Peyer's patch (tissue), 4 donors: ENCODE results near the gene METTL1. TPM values are rescaled to one million over a fixed set of nuclear protein-coding genes. Genes with fewer than 3 reads are reported as not detected.

Experiments used
- DNase-seq, 3 donors: peaks; one replicate each; pipeline ENCODE4 v3.0.0-alpha.2; 2017 to 2019
- H3K27ac ChIP-seq, 4 donors: fragments of 200-600 bp; sonication (generic); one replicate each; pipeline ENCODE4 v1.5.1; 2016 to 2019
- H3K27me3 ChIP-seq, 2 donors: fragments of 200-600 bp; sonication (generic); one replicate each; pipeline ENCODE4 v1.5.1; 2019
- H3K36me3 ChIP-seq, 3 donors: fragments of 200-600 bp; sonication (generic); one replicate each; pipeline ENCODE4 v1.5.1; 2016 to 2019
- H3K4me1 ChIP-seq, 4 donors: fragments of 200-600 bp; sonication (generic); one replicate each; pipeline ENCODE4 v1.5.1; 2016 to 2019
- H3K4me3 ChIP-seq, 4 donors: fragments of 200-600 bp; sonication (generic); 1 replicate in 3 of 4; 2 replicates in 1 of 4; pipeline ENCODE4 v1.5.1; 2016 to 2019; ENCODE audit warnings: mild to moderate bottlenecking in 1 of 4
- H3K9me3 ChIP-seq, 4 donors: fragments of 200-600 bp; sonication (generic); one replicate each; pipeline ENCODE4 v1.5.1; 2016 to 2019; ENCODE audit warnings: mild to moderate bottlenecking in 1 of 4
- POLR2A ChIP-seq, 2 donors: fragments of 450-650 bp; IDR thresholded peaks; one replicate each; pipeline ENCODE4 v1.5.1; 2017; ENCODE audit warnings: antibody characterized with exemption in 2 of 2, mild to moderate bottlenecking in 2 of 2, moderate library complexity in 2 of 2
- total RNA-seq, 4 donors: library from RNA; depleted of rRNA; stranded (reverse); fragments of >200 nt; gene quantifications; one replicate each; pipeline ENCODE4 v1.1.0, GENCODE V29; 2016
- TF ChIP-seq, protein P1 (sequence below), 6 experiments: fragments of 450-650 bp in 4 of 6; fragments of 200-600 bp in 2 of 6; sonication (generic) in 1 of 6; IDR thresholded peaks; one replicate each; pipeline ENCODE4 v1.5.1; 2017 to 2019; ENCODE audit warnings: antibody characterized with exemption in 6 of 6, mild to moderate bottlenecking in 3 of 6, moderate library complexity in 1 of 6

Gene METTL1
- total RNA-seq, 4 donors from 2014 or later: 1.2 to 26.4 (median 8.0) TPM

DNA sequence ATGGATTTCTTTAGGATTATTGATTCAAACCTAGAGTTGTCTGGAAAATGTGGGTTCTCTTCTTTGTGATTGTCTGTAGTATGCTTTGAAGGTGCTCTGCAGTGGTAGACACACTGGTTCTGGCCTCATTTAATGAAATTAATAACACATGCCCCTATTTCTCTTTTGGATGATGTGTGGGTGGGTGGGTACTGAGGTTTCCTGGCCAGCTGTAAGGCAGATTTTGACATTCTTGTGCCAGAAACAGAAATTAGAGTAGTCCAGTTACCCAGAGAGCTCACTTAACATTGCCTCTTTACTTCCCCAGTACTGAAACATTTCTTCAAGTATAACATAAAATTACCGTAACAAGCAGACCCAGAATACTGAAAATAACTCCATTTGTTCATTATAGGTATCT is 25.1 kb upstream of the METTL1 start:
- no peak for DNase-seq
- Histone ChIP-seq H3K4me1 (no peaks in the 10 kb centered on the region), H3K27me3 (no peaks in the 10 kb centered on the region), H3K36me3 (peaks cover 0 to 87% (median 0%) of the 10 kb centered on the region in 3 donors), H3K9me3 (no peaks in the 10 kb centered on the region), H3K27ac (no peak overlapping the region), H3K4me3 (no peak overlapping the region)
- TF ChIP-seq POLR2A (IDR thresholded peaks at IDR 0.05): no peak
- TF ChIP-seq, protein P1, sequence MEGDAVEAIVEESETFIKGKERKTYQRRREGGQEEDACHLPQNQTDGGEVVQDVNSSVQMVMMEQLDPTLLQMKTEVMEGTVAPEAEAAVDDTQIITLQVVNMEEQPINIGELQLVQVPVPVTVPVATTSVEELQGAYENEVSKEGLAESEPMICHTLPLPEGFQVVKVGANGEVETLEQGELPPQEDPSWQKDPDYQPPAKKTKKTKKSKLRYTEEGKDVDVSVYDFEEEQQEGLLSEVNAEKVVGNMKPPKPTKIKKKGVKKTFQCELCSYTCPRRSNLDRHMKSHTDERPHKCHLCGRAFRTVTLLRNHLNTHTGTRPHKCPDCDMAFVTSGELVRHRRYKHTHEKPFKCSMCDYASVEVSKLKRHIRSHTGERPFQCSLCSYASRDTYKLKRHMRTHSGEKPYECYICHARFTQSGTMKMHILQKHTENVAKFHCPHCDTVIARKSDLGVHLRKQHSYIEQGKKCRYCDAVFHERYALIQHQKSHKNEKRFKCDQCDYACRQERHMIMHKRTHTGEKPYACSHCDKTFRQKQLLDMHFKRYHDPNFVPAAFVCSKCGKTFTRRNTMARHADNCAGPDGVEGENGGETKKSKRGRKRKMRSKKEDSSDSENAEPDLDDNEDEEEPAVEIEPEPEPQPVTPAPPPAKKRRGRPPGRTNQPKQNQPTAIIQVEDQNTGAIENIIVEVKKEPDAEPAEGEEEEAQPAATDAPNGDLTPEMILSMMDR (IDR thresholded peaks at IDR 0.05): no peak

GRCh38 chr12:57795354-57795753 is 23.4 kb upstream of the METTL1 start:
- Histone ChIP-seq H3K9me3 (no peaks in the 10 kb centered on the region), H3K27me3 (no peaks in the 10 kb centered on the region), H3K27ac (no peak overlapping the region), H3K4me1 (no peaks in the 10 kb centered on the region), H3K4me3 (no peak overlapping the region), H3K36me3 (peaks cover 0 to 84% (median 0%) of the 10 kb centered on the region in 3 donors)
- DNase-seq: no peak
- TF ChIP-seq, protein P1 (IDR thresholded peaks at IDR 0.05): no peak
- TF ChIP-seq POLR2A (IDR thresholded peaks at IDR 0.05): no peak

DNA sequence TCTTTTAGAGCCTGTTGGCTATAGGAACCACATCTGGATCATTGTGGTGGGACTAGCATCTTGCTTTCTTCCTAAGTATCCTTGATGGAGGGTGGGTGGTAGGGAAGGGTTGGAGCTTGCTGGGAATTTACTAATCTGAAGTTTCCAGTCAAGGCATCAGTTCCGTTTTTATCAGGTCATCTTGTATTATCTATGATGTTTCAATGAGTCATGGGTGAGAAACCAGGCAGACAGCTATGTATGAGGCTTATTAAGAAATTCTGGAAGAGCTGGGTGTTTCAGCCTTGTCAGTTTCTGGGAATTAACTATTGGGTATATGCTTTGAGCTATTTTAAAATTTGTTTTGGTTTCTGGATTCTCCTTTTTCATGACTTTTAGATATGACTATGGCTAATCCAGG is 22.0 kb upstream of the METTL1 start:
- H3K27ac ChIP-seq: no peak overlapping the region
- H3K36me3 ChIP-seq: peaks cover 0 to 84% (median 0%) of the 10 kb centered on the region in 3 donors
- DNase-seq: no peak
- H3K4me1 ChIP-seq: no peaks in the 10 kb centered on the region
- no peaks in the 10 kb centered on the region for H3K27me3 ChIP-seq
- no peak for TF ChIP-seq POLR2A (IDR thresholded peaks at IDR 0.05)
- TF ChIP-seq, protein P1 (IDR thresholded peaks at IDR 0.05): no peak
- no peak overlapping the region for H3K4me3 ChIP-seq
- no peaks in the 10 kb centered on the region for H3K9me3 ChIP-seq

- H3K9me3 ChIP-seq: no peaks in the 10 kb centered on the region
- peaks cover 0 to 36% (median 0%) of the 10 kb centered on the region in 3 donors for H3K36me3 ChIP-seq
- peak overlapping the region in 1 of 4 donors; percentile 98 for H3K4me3 ChIP-seq
- DNase-seq: no peak
- no peak overlapping the region for H3K27ac ChIP-seq
- TF ChIP-seq, protein P1 (IDR thresholded peaks at IDR 0.05): no peak
- no peak for TF ChIP-seq POLR2A (IDR thresholded peaks at IDR 0.05)
- H3K27me3 ChIP-seq: no peaks in the 10 kb centered on the region
- peaks cover 0 to 12% (median 8%) of the 10 kb centered on the region in 4 donors for H3K4me1 ChIP-seq
Observed at GRCh38 chr12:57783861-57784260, 12.0 kb upstream of the METTL1 start.

GRCh38 chr12:57783466-57783801 is 11.5 kb upstream of the METTL1 start:
- Histone ChIP-seq H3K4me3 (peak overlapping the region; percentile 57 to 98 (median 88)), H3K36me3 (peaks cover 0 to 32% (median 0%) of the 10 kb centered on the region in 3 donors), H3K27ac (no peak overlapping the region), H3K27me3 (no peaks in the 10 kb centered on the region), H3K4me1 (peaks cover 0 to 12% (median 8%) of the 10 kb centered on the region in 4 donors), H3K9me3 (no peaks in the 10 kb centered on the region)
- TF ChIP-seq, protein P1 (IDR thresholded peaks at IDR 0.05): no peak
- TF ChIP-seq POLR2A (IDR thresholded peaks at IDR 0.05): no peak
- no peak for DNase-seq
